Measurements from ENCODE around the gene CTNND2. TPM values are rescaled to one million over a fixed set of nuclear protein-coding genes. Genes with fewer than 3 reads are reported as not detected.
"Not testable (repeated sequence)": the region's sequence is repeated elsewhere in the genome, so short reads cannot be mapped to it uniquely, and the experiment has no call there.

Gene CTNND2
- total RNA-seq, 2 experiments from 2014 or later, result not detected

DNA sequence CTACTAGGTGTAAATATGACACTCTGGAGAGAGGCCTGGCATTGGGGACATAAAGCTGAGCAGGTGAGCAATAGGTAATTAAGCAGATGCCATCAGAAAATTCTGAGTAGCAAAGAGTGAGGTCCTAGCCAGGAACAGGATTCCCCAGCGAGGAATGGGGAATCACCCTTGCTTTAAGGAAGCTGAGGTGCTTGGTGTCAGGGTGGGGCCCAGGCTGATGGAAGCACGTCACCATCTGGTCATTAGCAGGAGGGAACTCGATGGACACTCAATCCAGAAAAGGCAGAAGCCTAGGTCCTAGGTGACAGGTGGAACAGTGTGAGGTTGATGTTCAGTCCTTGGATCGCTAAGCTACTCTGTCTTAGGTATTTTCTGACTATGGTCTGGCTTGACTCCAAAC lies 580.5 kb downstream of the CTNND2 start:
- ATAC-seq, result no peak
- Mint-ChIP-seq H3K9me3 (no peaks in the 10 kb centered on the region), H3K4me3 (no peak overlapping the region), H3K27me3 (no peaks in the 10 kb centered on the region), H3K36me3 (ENCODE audit: low read depth) (no peaks in the 10 kb centered on the region), H3K4me1 (ENCODE audit: low read depth) (no peaks in the 10 kb centered on the region), H3K27ac (no peak overlapping the region)
- TF ChIP-seq, protein P1, sequence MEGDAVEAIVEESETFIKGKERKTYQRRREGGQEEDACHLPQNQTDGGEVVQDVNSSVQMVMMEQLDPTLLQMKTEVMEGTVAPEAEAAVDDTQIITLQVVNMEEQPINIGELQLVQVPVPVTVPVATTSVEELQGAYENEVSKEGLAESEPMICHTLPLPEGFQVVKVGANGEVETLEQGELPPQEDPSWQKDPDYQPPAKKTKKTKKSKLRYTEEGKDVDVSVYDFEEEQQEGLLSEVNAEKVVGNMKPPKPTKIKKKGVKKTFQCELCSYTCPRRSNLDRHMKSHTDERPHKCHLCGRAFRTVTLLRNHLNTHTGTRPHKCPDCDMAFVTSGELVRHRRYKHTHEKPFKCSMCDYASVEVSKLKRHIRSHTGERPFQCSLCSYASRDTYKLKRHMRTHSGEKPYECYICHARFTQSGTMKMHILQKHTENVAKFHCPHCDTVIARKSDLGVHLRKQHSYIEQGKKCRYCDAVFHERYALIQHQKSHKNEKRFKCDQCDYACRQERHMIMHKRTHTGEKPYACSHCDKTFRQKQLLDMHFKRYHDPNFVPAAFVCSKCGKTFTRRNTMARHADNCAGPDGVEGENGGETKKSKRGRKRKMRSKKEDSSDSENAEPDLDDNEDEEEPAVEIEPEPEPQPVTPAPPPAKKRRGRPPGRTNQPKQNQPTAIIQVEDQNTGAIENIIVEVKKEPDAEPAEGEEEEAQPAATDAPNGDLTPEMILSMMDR (IDR thresholded peaks at IDR 0.05), result no peak
- ChIA-PET CTCF (no interaction called here), POLR2A (no interaction called here)
- DNase-seq, result no peak
- intact Hi-C loops (cut with micrococcal nuclease), result no loop called here

DNA sequence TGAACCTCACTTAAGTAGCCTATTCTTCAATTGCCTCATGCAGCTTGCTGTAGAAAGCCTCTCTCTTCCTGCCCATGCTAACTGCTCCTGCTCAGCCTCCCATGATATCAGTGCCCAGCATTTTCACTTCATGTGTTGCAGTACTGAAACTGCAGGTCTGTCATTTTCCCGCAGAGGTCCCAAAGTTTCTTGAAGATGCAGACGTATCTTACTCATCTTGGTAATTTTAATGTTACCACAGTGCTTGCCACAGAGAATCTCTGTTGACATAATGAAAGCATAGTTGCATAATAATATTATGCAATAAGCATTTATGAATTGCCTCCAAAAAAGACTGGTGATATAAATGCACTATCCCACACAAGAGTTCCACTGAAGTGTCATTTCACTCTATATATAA lies 582.1 kb downstream of the CTNND2 start:
- Mint-ChIP-seq H3K4me3 (no peak overlapping the region), H3K4me1 (ENCODE audit: low read depth) (no peaks in the 10 kb centered on the region), H3K9me3 (peaks cover 1% of the 10 kb centered on the region), H3K27ac (no peak overlapping the region), H3K27me3 (peaks cover under 1% of the 10 kb centered on the region), H3K36me3 (ENCODE audit: low read depth) (no peaks in the 10 kb centered on the region)
- intact Hi-C loops (cut with micrococcal nuclease), result no loop called here
- no peak for DNase-seq
- TF ChIP-seq, protein P1 (IDR thresholded peaks at IDR 0.05), result no peak
- no peak for ATAC-seq
- CTCF ChIA-PET, result no interaction called here
- POLR2A ChIA-PET, result no interaction called here

GRCh38 chr5:11319836-11320580 lies 584.2 kb downstream of the CTNND2 start:
- Mint-ChIP-seq H3K27ac (no peak overlapping the region), H3K36me3 (ENCODE audit: low read depth) (no peaks in the 10 kb centered on the region), H3K4me1 (ENCODE audit: low read depth) (no peaks in the 10 kb centered on the region), H3K27me3 (peaks cover 3% of the 10 kb centered on the region), H3K4me3 (no peak overlapping the region), H3K9me3 (peaks cover 3% of the 10 kb centered on the region)
- no peak for DNase-seq
- TF ChIP-seq, protein P1 (IDR thresholded peaks at IDR 0.05), result no peak
- intact Hi-C loops (cut with micrococcal nuclease), result no loop called here
- CTCF ChIA-PET, result no interaction called here
- no peak for ATAC-seq
- POLR2A ChIA-PET, result no interaction called here

DNA sequence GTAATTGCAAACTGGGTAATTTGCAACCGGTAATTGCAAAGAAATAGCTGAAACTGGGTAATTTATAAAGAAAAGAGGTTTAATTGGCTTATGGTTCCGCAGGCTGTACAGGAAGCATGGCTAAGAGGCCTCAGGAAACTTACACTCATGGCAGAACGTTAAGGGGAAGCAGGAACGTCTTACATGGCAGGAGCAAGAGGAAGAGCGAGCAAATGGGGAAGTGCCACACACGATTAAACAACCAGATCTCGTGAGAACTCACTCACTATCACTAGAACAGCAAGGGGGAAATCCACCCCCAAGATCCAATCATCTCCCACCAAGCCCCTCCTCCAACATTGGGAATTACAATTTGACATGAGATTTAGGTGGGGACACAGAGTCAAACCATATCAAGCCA lies 590.6 kb downstream of the CTNND2 start:
- intact Hi-C loops (cut with micrococcal nuclease); H3K4me3 Mint-ChIP-seq; H3K36me3 Mint-ChIP-seq (ENCODE audit: low read depth); H3K27ac Mint-ChIP-seq; H3K9me3 Mint-ChIP-seq; DNase-seq; ATAC-seq; H3K27me3 Mint-ChIP-seq; POLR2A ChIA-PET; H3K4me1 Mint-ChIP-seq (ENCODE audit: low read depth): not testable (repeated sequence)
- CTCF ChIA-PET, result interaction anchor here (1.3 kb wide), 1 partner anchor 15 kb away, joined by 4 read pairs; no protein-coding TSS in a partner anchor

DNA sequence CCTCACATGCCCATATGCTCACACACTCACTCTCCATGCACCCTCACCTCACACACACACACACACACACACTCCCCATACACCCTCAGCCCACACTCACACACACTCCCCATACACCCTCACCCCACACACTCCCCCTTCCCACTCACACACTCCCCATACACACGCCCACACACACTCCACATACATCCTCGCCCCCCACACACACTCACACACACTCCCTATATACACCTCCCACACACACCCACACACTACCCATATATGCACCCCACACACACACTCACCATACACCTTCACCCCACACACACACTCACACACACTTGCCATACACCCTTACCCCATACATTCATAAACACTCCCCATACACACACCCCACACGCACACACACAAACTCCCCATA lies 592.5 kb downstream of the CTNND2 start:
- Mint-ChIP-seq H3K4me1 (ENCODE audit: low read depth) (no peaks in the 10 kb centered on the region), H3K36me3 (ENCODE audit: low read depth) (no peaks in the 10 kb centered on the region), H3K4me3 (no peak overlapping the region), H3K27me3 (peaks cover 1% of the 10 kb centered on the region), H3K27ac (no peak overlapping the region), H3K9me3 (no peaks in the 10 kb centered on the region)
- DNase-seq (no peak), ATAC-seq (no peak)
- ChIA-PET CTCF (no interaction called here), POLR2A (no interaction called here)
- TF ChIP-seq, protein P1 (IDR thresholded peaks at IDR 0.05), result no peak
- intact Hi-C loops (cut with micrococcal nuclease), result no loop called here

Measured in activated CD8-positive, alpha-beta T cell treated with anti-CD3 and anti-CD28 coated beads for 36 hours (primary cell).